Measurements from ENCODE around the gene ADAM12.

DNA sequence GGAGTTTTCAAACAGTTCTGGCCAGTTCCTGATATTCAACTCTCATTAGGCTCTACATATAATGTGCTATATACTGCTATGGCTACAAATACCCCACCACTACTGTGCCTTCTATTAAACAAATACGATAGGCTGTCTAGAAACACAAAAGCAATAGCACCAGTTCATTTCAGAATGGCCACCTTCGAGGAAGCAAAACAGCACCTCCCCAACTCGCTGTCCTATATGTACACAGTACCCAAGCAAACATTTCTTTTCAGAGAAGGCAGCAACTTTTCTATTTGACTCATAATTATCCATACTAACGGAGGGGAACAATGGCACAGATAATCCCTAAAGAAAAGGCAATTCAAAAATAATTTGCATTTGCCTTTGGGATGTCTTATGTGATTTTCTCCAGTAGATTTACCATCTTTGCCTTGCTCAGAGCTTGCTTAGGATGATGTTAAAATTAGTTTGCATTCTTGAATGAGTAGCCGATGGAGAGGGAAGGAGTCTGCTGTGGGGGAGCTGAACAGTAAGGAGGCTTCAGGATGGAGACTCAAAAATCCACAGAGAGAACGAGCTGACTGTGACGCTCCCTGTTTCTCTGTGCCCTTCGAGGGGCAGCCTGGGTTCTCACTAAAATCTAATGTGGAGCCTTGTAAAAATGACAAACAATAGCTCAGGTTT, 273.3 kb downstream of the ADAM12 start:
- TF ChIP-seq EZH2phosphoT487 (IDR thresholded peaks at IDR 0.05; ENCODE audit: low read length): no peak
- TF ChIP-seq, protein P1, sequence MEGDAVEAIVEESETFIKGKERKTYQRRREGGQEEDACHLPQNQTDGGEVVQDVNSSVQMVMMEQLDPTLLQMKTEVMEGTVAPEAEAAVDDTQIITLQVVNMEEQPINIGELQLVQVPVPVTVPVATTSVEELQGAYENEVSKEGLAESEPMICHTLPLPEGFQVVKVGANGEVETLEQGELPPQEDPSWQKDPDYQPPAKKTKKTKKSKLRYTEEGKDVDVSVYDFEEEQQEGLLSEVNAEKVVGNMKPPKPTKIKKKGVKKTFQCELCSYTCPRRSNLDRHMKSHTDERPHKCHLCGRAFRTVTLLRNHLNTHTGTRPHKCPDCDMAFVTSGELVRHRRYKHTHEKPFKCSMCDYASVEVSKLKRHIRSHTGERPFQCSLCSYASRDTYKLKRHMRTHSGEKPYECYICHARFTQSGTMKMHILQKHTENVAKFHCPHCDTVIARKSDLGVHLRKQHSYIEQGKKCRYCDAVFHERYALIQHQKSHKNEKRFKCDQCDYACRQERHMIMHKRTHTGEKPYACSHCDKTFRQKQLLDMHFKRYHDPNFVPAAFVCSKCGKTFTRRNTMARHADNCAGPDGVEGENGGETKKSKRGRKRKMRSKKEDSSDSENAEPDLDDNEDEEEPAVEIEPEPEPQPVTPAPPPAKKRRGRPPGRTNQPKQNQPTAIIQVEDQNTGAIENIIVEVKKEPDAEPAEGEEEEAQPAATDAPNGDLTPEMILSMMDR (IDR thresholded peaks at IDR 0.05; ENCODE audit: low read length): no peak
